K562 (cell line): Measurements from ENCODE around the gene C22orf31. TPM values are rescaled to one million over a fixed set of nuclear protein-coding genes. Genes with fewer than 3 reads are reported as not detected.

ENCODE experiments used
- ATAC-seq: fragments of 200-7000 bp; cut with Tn5 transposase; 3 replicates; pipeline ENCODE4 v1.9.1; 2020; ENCODE audit warnings: moderate library complexity
- BruUV-seq: library from RNA; stranded (reverse); fragments of 400-500 nt; replicated peaks from 2 replicates; lab custom pipeline; 2021; lab: Mats Ljungman, UMichigan
- CTCF ChIA-PET: fragments of 300-600 bp; formaldehyde crosslinking; extraction: SDS; loops from one replicate; lab custom pipeline; 2021; ENCODE audit warnings: low intra/inter-chr PET ratio; lab: Yijun Ruan, JAX
- POLR2A ChIA-PET: fragments of 300-600, 350-650 bp; sonication (Branson Sonifier 250); formaldehyde crosslinking; extraction: SDS; loops from one replicate; lab custom pipeline; 2021; ENCODE audit warnings: antibody characterized with exemption, inconsistent platforms; lab: Yijun Ruan, JAX
- DNase-seq, 4 experiments: peaks; one replicate each; pipeline versions ENCODE4 v3.0.0 to v3.0.0-alpha.2; 2011 to 2018; ENCODE audit warnings: low spot score in 3 of 4, mixed read lengths in 3 of 4; ENCODE audit errors: extremely low read depth in 1 of 4
- FAIRE-seq: peaks from 2 replicates; lab custom pipeline; 2011; peaks lifted over from hg19 to GRCh38; lab: Jason Lieb, UNC
- H2AFZ ChIP-seq: 2 replicates; pipeline ENCODE4 v1.6.0; 2011; ENCODE audit warnings: low read depth, low read length, control low read depth, inconsistent platforms
- H3K27ac ChIP-seq: fragments of 200-600 bp; 3 replicates; pipeline ENCODE4 v1.8.0; 2011; ENCODE audit warnings: low read depth, mild to moderate bottlenecking, control low read depth, inconsistent platforms, low read length, moderate library complexity, mixed read lengths; ENCODE audit errors: extremely low read depth
- H3K27me3 ChIP-seq, 2 experiments: fragments of 300-600 bp in 1 of 2; 2 replicates in 1 of 2; 3 replicates in 1 of 2; pipeline versions ENCODE4 v1.6.0 to v1.8.0; 2011; ENCODE audit warnings: inconsistent platforms in 2 of 2, low read length in 2 of 2, mild to moderate bottlenecking in 1 of 2, mixed read lengths in 1 of 2, moderate library complexity in 1 of 2; ENCODE audit not compliant: control insufficient read depth in 2 of 2, insufficient read depth in 2 of 2
- H3K36me3 ChIP-seq: fragments of 300-600 bp; 3 replicates; pipeline ENCODE4 v1.8.0; 2011; ENCODE audit warnings: mild to moderate bottlenecking, low read length, inconsistent platforms; ENCODE audit not compliant: control insufficient read depth, insufficient read depth
- H3K4me1 ChIP-seq, 2 experiments: fragments of 200-600 bp in 1 of 2; replicated peaks in 1 of 2; 2 replicates in 1 of 2; 3 replicates in 1 of 2; pipeline versions ENCODE4 v1.5.1 to v1.8.0; 2011; ENCODE audit warnings: inconsistent platforms in 2 of 2, low read length in 2 of 2, mild to moderate bottlenecking in 1 of 2, mixed read lengths in 1 of 2, moderate library complexity in 1 of 2; ENCODE audit not compliant: control insufficient read depth in 2 of 2, insufficient read depth in 2 of 2
- H3K4me2 ChIP-seq: 2 replicates; pipeline ENCODE4 v1.6.1; 2011; ENCODE audit warnings: low read length, control low read depth, inconsistent platforms, mixed read lengths; ENCODE audit not compliant: insufficient read depth
- H3K4me3 ChIP-seq: fragments of 200-600 bp; sonication (generic), shearing (Covaris generic); 2 replicates; pipeline ENCODE4 v1.5.1; 2016; ENCODE audit warnings: control low read depth, inconsistent platforms
- H3K79me2 ChIP-seq: fragments of 200-600 bp; 3 replicates; pipeline ENCODE4 v1.8.0; 2011; ENCODE audit warnings: low read length, inconsistent platforms; ENCODE audit not compliant: control insufficient read depth, insufficient read depth
- H3K9ac ChIP-seq, 2 experiments: 2 replicates each; pipeline versions ENCODE4 v1.6.0 to v1.6.1; 2011; ENCODE audit warnings: low read depth in 2 of 2, low read length in 2 of 2, control low read depth in 1 of 2, inconsistent platforms in 1 of 2, mild to moderate bottlenecking in 1 of 2, mixed read lengths in 1 of 2; ENCODE audit not compliant: insufficient read depth in 1 of 2
- H3K9me1 ChIP-seq: one replicate; pipeline ENCODE4 v1.6.0; 2011; ENCODE audit warnings: inconsistent platforms, mild to moderate bottlenecking, low read length, moderate library complexity; ENCODE audit not compliant: control insufficient read depth, insufficient read depth
- H3K9me3 ChIP-seq: replicated peaks from 2 replicates; pipeline ENCODE4 v1.5.1; 2011; ENCODE audit warnings: low read depth, low read length, inconsistent platforms; ENCODE audit not compliant: control insufficient read depth, insufficient read depth
- H4K20me1 ChIP-seq: replicated peaks from 2 replicates; pipeline ENCODE4 v1.6.1; 2011; ENCODE audit warnings: low read length, inconsistent platforms, mixed read lengths; ENCODE audit not compliant: control insufficient read depth, insufficient read depth
- FOXP4 ChIP-seq: sonication (generic); formaldehyde crosslinking; IDR thresholded peaks from 2 replicates; pipeline ENCODE4 v1.8.0; 2022; ENCODE audit warnings: mild to moderate bottlenecking, missing genetic modification reagents, borderline replicate concordance
- NR2C1 ChIP-seq, 2 experiments: fragments of 450-650 bp; IDR thresholded peaks; 2 replicates each; pipeline ENCODE4 v1.6.1; 2017; ENCODE audit warnings: mild to moderate bottlenecking in 2 of 2, antibody characterized with exemption in 1 of 2, inconsistent platforms in 1 of 2, missing compliant biosample characterization in 1 of 2, missing genetic modification characterization in 1 of 2
- NR2C2 ChIP-seq, 2 experiments: fragments of 200-800 bp in 1 of 2; sonication (Bioruptor generic) in 1 of 2; sonication (generic) in 1 of 2; formaldehyde crosslinking in 1 of 2; IDR thresholded peaks; 2 replicates each; pipeline versions ENCODE4 v1.6.1 to v1.8.0; 2016 to 2022; ENCODE audit warnings: mild to moderate bottlenecking in 1 of 2, missing compliant biosample characterization in 1 of 2, missing genetic modification characterization in 1 of 2, missing genetic modification reagents in 1 of 2
- NR4A1 ChIP-seq, 2 experiments: fragments of 250-450 bp in 1 of 2; fragments of 450-650 bp in 1 of 2; sonication (Bioruptor Pico) in 1 of 2; IDR thresholded peaks; 2 replicates each; pipeline versions ENCODE4 v1.4.0 to v1.6.1; 2016 to 2020; ENCODE audit warnings: mild to moderate bottlenecking in 2 of 2, missing compliant biosample characterization in 1 of 2, missing genetic modification characterization in 1 of 2, moderate library complexity in 1 of 2
- ZNF217 ChIP-seq: sonication (generic); formaldehyde crosslinking; IDR thresholded peaks from 2 replicates; pipeline ENCODE4 v1.8.0; 2022; ENCODE audit warnings: mild to moderate bottlenecking, missing genetic modification reagents
- WGBS: fragments of 100-300 bp; shearing (Covaris generic); methylation state at CpG from one replicate; pipeline ENCODE4 v1.1.6; 2016; ENCODE audit warnings: low coverage, mixed read lengths; ENCODE audit not compliant: insufficient coverage; ENCODE audit errors: missing lambda C conversion rate; 5-methylcytosine and 5-hydroxymethylcytosine counted together
- in situ Hi-C: fragments of 300-500 bp; cut with MboI; formaldehyde crosslinking; loops from 4 replicates; pipeline ENCODE4 v1.15.0; 2018; ENCODE audit warnings: inconsistent platforms, mixed read lengths
- intact Hi-C: fragments of 100-400 bp; cut with micrococcal nuclease; formaldehyde crosslinking; loops from 2 replicates; pipeline ENCODE4 v1.14.2; 2022
- polyA plus RNA-seq, 8 experiments: library from polyadenylated mRNA; depleted of rRNA in 4 of 8; stranded (reverse) in 5 of 8; unstranded in 3 of 8; fragments of >200 nt; fragmentation: Nextera tagmentation in 2 of 8; fragmentation: Illumina TruSeq in 1 of 8; extraction: Ambion mirVana in 2 of 8; extraction: Trizol in 1 of 8; gene quantifications; 2 replicates each; pipeline versions ENCODE4 v1.2.1 to v1.2.3, GENCODE V29; 2011 to 2014; ENCODE audit warnings: inconsistent platforms in 1 of 8, missing spikeins in 1 of 8
- total RNA-seq, 7 experiments: library from RNA; depleted of rRNA in 6 of 7; stranded (reverse); fragments of >200 nt in 6 of 7; fragmentation: Illumina TruSeq in 2 of 7; extraction: Trizol in 2 of 7; gene quantifications; 2 replicates each; pipeline versions ENCODE4 v1.2.1 to v1.2.3, GENCODE V29; 2011 to 2021; ENCODE audit warnings: low replicate concordance in 1 of 7
- TF ChIP-seq, protein P1 (sequence below): fragments of 250-450 bp; sonication (Bioruptor Pico); IDR thresholded peaks from 2 replicates; pipeline ENCODE4 v1.8.0; 2021; ENCODE audit warnings: mild to moderate bottlenecking, moderate library complexity

C22orf31 gene
- total and polyA plus RNA-seq, 9 of the 15 experiments (the other 6 are each of a cell fraction or from before 2014, with no cell fraction given) = not detected

- Histone ChIP-seq H3K9me1 (no peaks in the 10 kb centered on the region), H2AFZ (no peak overlapping the region), H3K9me3 (no peaks in the 10 kb centered on the region), H3K79me2 (no peaks in the 10 kb centered on the region), H3K27me3 (no peaks in the 10 kb centered on the region), H4K20me1 (no peaks in the 10 kb centered on the region), H3K36me3 (no peaks in the 10 kb centered on the region), H3K4me3 (no peak overlapping the region), H3K27ac (no peak overlapping the region), H3K4me1 (peaks cover 0 to under 1% of the 10 kb centered on the region in 2 experiments; a peak in 1 of 5 replicates), H3K4me2 (no peak overlapping the region), H3K9ac (no peak overlapping the region)
- TF ChIP-seq NR4A1 (CRISPR knock-in tag; IDR thresholded peaks at IDR 0.05) = no peak
- no peak for TF ChIP-seq NR4A1 (tag; IDR thresholded peaks at IDR 0.05)
- no peak for TF ChIP-seq NR2C2 (CRISPR knock-in tag; IDR thresholded peaks at IDR 0.05)
- 0 out of 2 replicates have a peak, but pooled peaks have one; percentile 44 for TF ChIP-seq NR2C2 (tag; IDR thresholded peaks at IDR 0.05)
- 0 out of 2 replicates have a peak, but pooled peaks have one; percentile 20 for TF ChIP-seq NR2C1 (IDR thresholded peaks at IDR 0.05)
- no peak for TF ChIP-seq NR2C1 (tag; IDR thresholded peaks at IDR 0.05)
- TF ChIP-seq, protein P1, sequence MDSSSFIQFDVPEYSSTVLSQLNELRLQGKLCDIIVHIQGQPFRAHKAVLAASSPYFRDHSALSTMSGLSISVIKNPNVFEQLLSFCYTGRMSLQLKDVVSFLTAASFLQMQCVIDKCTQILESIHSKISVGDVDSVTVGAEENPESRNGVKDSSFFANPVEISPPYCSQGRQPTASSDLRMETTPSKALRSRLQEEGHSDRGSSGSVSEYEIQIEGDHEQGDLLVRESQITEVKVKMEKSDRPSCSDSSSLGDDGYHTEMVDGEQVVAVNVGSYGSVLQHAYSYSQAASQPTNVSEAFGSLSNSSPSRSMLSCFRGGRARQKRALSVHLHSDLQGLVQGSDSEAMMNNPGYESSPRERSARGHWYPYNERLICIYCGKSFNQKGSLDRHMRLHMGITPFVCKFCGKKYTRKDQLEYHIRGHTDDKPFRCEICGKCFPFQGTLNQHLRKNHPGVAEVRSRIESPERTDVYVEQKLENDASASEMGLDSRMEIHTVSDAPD (CRISPR knock-in tag) = no peak
- no peak for TF ChIP-seq ZNF217
- TF ChIP-seq FOXP4 (CRISPR knock-in tag) = no peak
- peak in 1 of 4 experiments; percentile 11 for DNase-seq
- CTCF ChIA-PET = no interaction called here
- peak; percentile 37; the same call in 2 of the 3 replicates for ATAC-seq
- intact Hi-C loops (no loop called here), in situ Hi-C loops (no loop called here)
- no peak for FAIRE-seq
- 29% methylated on average over 3 of the region's 3 CpGs for WGBS
- no TSS peak for BruUV-seq
- POLR2A ChIA-PET = no interaction called here
Observed at GRCh38 chr22:29023172-29023796, 38.3 kb downstream of the C22orf31 start.
